ENCODE measurements around the gene CFAP90. TPM values are rescaled to one million over a fixed set of nuclear protein-coding genes. Genes with fewer than 3 reads are reported as not detected.

Gene CFAP90
- total RNA-seq, 1 experiment from 2014 or later: 0.69 TPM

DNA sequence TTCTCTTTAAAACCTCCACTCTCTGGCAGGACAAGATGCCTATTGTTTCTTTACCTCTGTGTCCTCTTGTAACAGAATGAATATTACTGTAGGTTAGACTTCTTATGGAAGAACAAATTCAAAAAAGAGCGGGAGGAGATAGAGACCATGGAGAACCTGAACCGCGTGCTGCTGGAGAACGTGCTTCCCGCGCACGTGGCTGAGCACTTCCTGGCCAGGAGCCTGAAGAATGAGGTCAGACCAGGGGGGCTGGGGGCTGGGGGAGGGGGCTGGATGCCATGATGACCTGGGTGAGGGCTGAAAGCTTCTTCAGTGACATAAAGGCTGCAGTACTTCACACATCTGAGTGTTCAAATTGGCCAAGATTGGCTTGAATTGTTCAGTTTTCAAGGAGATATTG lies 61.4 kb downstream of the CFAP90 start:
- no peaks in the 10 kb centered on the region for H3K4me1 ChIP-seq (ENCODE audit: control insufficient read depth, insufficient read depth, low read length)
- in situ Hi-C loops (cut with HindIII; ENCODE audit: low pct_unique_long_range_greater_than_20kb, low sequenced_read_pairs): no loop called here
- no peak overlapping the region for H3K27ac ChIP-seq (ENCODE audit: low read length)
- H3K4me3 ChIP-seq (ENCODE audit: low read depth in 2 of 2, low read length in 2 of 2): no peak overlapping the region
- BruUV-seq (replicated peaks): no TSS peak
- ChIA-PET POLR2A (no interaction called here), CTCF (no interaction called here)
- no peaks in the 10 kb centered on the region for H3K9me3 ChIP-seq (ENCODE audit: control insufficient read depth, insufficient read depth, low read depth, low read length)
- peaks cover 3% of the 10 kb centered on the region for H3K27me3 ChIP-seq (ENCODE audit: control insufficient read depth, insufficient read depth, low read length)
- TF ChIP-seq, protein P1, sequence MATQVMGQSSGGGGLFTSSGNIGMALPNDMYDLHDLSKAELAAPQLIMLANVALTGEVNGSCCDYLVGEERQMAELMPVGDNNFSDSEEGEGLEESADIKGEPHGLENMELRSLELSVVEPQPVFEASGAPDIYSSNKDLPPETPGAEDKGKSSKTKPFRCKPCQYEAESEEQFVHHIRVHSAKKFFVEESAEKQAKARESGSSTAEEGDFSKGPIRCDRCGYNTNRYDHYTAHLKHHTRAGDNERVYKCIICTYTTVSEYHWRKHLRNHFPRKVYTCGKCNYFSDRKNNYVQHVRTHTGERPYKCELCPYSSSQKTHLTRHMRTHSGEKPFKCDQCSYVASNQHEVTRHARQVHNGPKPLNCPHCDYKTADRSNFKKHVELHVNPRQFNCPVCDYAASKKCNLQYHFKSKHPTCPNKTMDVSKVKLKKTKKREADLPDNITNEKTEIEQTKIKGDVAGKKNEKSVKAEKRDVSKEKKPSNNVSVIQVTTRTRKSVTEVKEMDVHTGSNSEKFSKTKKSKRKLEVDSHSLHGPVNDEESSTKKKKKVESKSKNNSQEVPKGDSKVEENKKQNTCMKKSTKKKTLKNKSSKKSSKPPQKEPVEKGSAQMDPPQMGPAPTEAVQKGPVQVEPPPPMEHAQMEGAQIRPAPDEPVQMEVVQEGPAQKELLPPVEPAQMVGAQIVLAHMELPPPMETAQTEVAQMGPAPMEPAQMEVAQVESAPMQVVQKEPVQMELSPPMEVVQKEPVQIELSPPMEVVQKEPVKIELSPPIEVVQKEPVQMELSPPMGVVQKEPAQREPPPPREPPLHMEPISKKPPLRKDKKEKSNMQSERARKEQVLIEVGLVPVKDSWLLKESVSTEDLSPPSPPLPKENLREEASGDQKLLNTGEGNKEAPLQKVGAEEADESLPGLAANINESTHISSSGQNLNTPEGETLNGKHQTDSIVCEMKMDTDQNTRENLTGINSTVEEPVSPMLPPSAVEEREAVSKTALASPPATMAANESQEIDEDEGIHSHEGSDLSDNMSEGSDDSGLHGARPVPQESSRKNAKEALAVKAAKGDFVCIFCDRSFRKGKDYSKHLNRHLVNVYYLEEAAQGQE (IDR thresholded peaks at IDR 0.05; ENCODE audit: insufficient read depth in 1 of 2, low read depth in 2 of 2, low read length in 1 of 2): no peak
- TF ChIP-seq SIN3A (IDR thresholded peaks at IDR 0.05; ENCODE audit: borderline replicate concordance, insufficient read depth, low read depth, low read length): no peak
- TF ChIP-seq TCF7L2 (IDR thresholded peaks at IDR 0.05; ENCODE audit: low read depth, low read length): no peak
- no peak for TF ChIP-seq POLR2AphosphoS5 (IDR thresholded peaks at IDR 0.05; ENCODE audit: low read depth, low read length)
- TF ChIP-seq, protein P2, sequence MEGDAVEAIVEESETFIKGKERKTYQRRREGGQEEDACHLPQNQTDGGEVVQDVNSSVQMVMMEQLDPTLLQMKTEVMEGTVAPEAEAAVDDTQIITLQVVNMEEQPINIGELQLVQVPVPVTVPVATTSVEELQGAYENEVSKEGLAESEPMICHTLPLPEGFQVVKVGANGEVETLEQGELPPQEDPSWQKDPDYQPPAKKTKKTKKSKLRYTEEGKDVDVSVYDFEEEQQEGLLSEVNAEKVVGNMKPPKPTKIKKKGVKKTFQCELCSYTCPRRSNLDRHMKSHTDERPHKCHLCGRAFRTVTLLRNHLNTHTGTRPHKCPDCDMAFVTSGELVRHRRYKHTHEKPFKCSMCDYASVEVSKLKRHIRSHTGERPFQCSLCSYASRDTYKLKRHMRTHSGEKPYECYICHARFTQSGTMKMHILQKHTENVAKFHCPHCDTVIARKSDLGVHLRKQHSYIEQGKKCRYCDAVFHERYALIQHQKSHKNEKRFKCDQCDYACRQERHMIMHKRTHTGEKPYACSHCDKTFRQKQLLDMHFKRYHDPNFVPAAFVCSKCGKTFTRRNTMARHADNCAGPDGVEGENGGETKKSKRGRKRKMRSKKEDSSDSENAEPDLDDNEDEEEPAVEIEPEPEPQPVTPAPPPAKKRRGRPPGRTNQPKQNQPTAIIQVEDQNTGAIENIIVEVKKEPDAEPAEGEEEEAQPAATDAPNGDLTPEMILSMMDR (IDR thresholded peaks at IDR 0.05): no peak
- H3K36me3 ChIP-seq (ENCODE audit: control insufficient read depth, insufficient read depth, low read length): no peaks in the 10 kb centered on the region
- ATAC-seq: no peak
- no peak for DNase-seq (ENCODE audit: low read depth, low spot score)
- intact Hi-C loops (cut with micrococcal nuclease; ENCODE audit: unreplicated experiment): no loop called here

DNA sequence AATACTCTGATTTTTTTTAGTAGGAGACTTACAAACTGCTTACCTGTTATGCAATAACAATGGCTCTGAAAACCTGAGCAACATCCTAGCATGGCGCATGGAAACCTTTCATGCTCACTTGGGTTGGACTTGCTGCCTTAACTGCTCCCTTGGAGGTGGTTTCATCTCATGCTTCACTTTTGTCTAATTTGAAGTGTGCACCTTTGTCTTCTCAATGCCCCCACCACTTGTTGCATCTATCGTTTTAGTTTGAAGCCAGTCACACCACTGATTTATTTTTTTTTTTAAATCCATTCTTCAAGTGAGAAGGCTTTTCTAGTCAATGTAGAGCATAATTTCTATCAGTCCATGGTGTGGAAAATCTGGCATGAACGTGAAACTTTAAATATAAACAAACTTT lies 63.2 kb downstream of the CFAP90 start:
- CTCF ChIA-PET: no interaction called here
- Histone ChIP-seq H3K4me3 (ENCODE audit: low read depth in 2 of 2, low read length in 2 of 2) (no peak overlapping the region), H3K9me3 (ENCODE audit: control insufficient read depth, insufficient read depth, low read depth, low read length) (no peaks in the 10 kb centered on the region), H3K27ac (ENCODE audit: low read length) (no peak overlapping the region), H3K4me1 (ENCODE audit: control insufficient read depth, insufficient read depth, low read length) (no peaks in the 10 kb centered on the region), H3K27me3 (ENCODE audit: control insufficient read depth, insufficient read depth, low read length) (peaks cover 5% of the 10 kb centered on the region), H3K36me3 (ENCODE audit: control insufficient read depth, insufficient read depth, low read length) (no peaks in the 10 kb centered on the region)
- DNase-seq (ENCODE audit: low read depth, low spot score): no peak
- no peak for ATAC-seq
- TF ChIP-seq, protein P1 (IDR thresholded peaks at IDR 0.05; ENCODE audit: insufficient read depth in 1 of 2, low read depth in 2 of 2, low read length in 1 of 2): no peak
- TF ChIP-seq TCF7L2 (IDR thresholded peaks at IDR 0.05; ENCODE audit: low read depth, low read length): no peak
- TF ChIP-seq POLR2AphosphoS5 (IDR thresholded peaks at IDR 0.05; ENCODE audit: low read depth, low read length): no peak
- TF ChIP-seq, protein P2 (IDR thresholded peaks at IDR 0.05): no peak
- no peak for TF ChIP-seq SIN3A (IDR thresholded peaks at IDR 0.05; ENCODE audit: borderline replicate concordance, insufficient read depth, low read depth, low read length)
- POLR2A ChIA-PET: no interaction called here
- intact Hi-C loops (cut with micrococcal nuclease; ENCODE audit: unreplicated experiment): no loop called here
- BruUV-seq (replicated peaks): no TSS peak
- in situ Hi-C loops (cut with HindIII; ENCODE audit: low pct_unique_long_range_greater_than_20kb, low sequenced_read_pairs): no loop called here
